SIG-M5 treated with dmso at 0.1 percent for 504 hours (cell line): Measurements from ENCODE around the gene PARP12.

ENCODE experiments used
- DNase-seq: peaks from one replicate; lab custom pipeline; 2025; ENCODE audit not compliant: unreplicated experiment; lab: John Stamatoyannopoulos, UW

Gene PARP12

DNA sequence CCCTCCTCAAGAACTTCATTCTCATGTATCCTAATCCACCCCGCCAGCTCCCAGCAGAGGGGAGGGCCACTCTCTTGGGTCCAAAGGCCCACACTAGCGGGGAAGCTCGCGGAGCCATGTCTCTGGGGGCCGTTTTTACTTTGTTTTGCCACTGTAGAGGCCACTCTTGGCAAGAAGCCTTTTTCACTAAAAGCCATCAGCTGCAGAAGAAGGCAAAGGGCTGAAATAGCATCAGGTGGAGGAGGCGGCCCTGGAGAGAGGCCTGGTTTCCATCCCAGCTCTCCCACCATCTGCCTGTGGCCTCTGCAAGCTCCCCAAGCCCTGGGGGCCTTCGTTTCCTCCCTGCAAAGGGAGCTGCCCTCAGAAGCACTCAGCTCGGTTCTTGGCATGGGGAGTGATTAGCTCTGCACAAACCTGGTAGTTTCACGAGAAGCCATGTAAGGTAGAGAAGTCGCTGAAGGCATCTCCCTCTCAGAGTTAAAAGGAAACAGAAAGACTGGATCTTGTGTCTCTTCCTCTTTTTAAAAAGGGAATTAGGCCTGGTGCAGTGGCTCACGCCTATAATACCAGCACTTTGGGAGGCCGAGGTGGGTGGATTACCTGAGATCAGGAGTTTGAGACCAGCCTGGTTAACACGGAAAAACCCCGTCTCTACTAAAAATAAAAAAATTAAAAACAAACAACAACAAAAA lies 70.3 kb downstream of the PARP12 start:
- DNase-seq = no peak

DNA sequence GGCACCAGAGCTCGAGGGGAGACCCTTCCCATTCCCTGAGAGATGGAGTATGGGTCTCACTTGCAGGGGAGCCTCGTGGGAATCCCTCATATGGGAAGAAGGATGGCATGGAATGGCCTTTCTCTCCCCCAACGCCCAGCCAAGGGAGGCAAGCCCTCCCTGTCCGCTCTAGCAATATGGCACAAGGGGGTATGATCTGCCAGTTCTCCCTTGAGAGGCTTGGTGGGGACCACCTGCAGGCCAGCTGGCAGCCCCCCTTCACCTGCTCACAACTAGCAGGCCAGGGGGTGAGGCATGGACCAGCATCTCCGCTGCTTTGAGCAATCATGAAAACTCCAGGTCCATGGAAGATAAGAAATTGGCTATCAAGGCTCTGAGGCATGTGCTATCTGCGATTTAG lies 70.8 kb downstream of the PARP12 start:
- DNase-seq = no peak

DNA sequence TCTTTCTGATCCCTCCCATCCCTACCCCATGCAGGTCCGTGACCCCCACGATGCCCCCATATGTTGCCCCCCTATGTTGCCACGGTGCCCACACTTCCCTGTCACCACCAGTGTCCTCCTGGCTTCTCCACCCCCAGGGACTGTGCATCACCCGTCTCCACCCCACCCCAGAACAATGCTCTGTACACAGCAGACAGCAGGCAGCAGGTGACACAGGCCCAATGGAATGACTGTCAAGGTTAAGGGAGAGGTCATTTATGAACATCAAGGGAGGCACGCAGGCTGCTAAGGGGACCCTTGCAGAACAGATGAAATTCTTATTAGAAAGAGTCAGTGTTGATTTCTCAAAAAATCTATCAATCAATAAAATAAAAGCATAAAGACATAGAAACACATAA lies 71.5 kb downstream of the PARP12 start:
- no peak for DNase-seq

DNA sequence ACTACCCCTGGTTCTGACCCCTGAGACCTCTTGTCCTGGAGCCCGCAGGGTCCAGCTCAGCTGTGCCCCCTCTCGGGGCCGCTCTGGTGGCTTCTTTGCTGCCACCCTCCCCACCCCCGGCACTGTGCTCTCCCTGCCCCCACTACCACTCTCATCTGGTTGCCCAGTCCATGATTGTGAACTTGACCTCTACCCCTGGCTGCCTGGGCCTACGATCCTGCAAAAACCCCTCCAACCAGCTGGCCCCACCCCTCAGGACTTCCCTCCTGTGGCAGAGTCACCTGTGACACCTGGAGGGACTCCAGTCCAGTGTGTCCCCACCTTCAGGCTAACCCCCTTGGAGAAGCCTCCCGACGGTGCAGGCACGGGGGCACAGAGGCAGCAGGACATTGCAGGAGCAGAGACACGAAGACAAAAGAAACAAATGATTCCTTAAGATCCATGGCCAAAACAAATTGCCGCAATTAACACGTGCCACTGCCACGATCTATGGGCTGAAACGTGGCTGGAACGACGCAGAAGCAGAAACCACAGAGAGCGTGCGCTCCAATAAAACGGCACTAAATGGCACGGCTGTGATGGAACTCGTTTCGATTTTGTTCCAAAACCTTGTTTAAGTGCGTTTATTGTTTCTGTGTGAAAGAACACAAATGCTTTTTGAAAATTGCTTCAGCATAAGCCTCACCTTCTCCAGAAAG lies 72.0 kb downstream of the PARP12 start:
- no peak for DNase-seq

DNA sequence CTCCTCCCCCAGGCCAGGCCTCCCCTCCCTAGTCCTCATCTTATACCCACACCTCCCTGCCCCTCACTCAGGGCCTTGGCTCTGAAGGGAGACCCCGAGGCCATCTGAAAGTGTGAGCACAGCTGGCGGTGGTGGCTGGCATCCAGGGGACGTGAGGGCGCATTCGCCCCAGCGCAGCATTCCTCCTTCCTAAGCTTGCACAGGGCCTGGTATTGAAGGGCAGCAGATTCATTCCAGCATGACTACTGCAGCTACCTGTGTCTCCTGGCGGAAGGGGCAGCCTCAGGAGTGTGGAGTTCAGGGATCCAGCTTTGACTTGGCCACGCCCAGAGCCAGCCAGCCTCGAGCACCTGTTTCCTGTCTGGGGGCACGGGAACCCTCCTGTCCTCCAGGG lies 72.6 kb downstream of the PARP12 start:
- DNase-seq = no peak

DNA sequence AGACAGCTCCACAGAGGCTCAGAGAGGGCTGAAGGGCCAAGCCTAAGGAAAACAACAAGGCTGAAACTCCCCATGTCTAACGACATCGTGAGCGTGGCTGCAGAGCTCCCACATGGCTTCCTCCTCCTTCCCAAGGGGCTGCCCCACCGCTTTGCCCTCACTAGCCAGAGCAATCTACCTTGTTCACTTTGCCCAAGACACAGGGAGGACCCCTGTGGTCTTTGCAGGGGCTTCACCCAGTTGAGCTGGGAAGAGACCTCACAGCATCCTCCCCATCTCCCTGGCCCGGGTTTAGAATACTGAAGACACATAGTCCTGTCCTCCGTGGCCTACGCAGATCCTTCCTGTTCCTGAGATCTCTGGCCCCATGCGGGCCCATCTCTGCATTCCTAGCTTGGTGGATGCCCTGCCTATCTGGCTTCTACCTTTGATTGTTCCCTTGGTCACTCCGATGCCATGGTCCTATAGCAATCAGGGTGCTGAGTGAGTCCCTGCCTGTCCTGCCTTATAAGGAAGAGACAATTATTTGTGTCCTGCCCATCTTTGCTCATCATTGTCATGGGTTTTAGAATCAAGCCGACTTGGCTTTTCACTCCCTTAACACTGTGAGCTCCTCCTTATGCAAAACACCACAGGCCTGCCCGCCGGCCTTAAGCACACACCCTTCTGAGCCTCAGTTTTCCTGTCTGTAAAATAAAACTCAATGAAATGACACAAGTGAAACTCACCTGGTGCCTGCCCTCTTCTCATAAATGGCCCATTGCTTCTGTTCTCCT lies 73.2 kb downstream of the PARP12 start:
- no peak for DNase-seq

DNA sequence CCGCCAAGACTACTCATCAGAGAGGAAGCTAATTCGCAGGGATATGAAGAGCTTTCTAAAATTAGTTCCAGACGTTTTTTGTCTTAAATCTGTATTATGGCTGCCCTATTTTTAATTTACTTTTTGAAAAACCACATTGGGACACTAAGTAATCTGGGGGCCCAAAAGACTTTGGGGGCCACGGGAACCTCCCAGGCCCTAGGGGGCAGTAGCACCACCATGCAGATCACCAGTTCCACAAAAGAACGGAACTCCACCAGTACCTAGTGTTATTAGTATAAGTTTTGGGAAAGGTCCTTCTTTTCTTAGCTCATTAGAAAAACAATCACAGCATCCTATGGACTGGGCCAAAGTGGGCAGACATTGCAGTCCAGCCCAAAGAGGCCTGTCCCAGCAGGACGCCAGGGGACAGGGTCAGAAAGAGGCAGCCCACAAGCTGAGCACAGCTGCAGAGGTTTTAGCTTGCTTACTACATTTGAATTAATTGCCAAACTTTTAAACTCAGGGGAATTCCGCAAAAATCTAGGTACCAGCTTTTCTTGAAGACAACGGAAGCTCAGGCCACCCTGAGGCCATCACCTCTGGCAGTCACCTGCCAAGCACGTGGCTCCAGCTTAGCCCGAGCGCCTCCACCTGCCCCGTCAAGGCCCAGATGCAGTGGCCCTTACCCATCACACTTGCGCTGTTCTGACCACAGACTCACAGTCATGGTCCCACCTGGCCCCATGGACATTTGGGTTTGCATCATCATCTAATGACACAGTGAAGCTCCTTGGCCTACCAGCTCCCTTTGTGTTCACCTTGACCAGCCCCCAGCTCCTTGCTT lies 74.8 kb downstream of the PARP12 start:
- DNase-seq = no peak

DNA sequence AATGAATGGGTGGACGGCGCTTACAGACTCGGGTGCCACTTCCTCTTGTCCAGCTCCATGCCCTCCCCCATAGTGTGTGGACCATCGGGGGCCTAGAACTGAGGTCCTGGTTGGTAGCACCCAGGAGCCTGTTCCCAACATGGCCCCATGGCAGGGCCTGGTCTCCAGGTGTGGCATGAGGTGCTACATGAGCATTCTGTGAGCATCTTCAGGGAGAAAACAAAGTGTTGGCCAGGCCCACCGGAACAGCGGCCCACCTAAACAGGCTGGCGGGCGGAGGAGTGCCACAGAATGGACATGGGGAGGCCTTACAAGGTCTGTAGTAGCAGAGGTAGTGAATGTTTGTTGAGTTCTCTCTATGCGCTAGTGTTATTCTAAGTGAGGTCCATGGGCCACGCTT lies 76.9 kb downstream of the PARP12 start:
- no peak for DNase-seq

DNA sequence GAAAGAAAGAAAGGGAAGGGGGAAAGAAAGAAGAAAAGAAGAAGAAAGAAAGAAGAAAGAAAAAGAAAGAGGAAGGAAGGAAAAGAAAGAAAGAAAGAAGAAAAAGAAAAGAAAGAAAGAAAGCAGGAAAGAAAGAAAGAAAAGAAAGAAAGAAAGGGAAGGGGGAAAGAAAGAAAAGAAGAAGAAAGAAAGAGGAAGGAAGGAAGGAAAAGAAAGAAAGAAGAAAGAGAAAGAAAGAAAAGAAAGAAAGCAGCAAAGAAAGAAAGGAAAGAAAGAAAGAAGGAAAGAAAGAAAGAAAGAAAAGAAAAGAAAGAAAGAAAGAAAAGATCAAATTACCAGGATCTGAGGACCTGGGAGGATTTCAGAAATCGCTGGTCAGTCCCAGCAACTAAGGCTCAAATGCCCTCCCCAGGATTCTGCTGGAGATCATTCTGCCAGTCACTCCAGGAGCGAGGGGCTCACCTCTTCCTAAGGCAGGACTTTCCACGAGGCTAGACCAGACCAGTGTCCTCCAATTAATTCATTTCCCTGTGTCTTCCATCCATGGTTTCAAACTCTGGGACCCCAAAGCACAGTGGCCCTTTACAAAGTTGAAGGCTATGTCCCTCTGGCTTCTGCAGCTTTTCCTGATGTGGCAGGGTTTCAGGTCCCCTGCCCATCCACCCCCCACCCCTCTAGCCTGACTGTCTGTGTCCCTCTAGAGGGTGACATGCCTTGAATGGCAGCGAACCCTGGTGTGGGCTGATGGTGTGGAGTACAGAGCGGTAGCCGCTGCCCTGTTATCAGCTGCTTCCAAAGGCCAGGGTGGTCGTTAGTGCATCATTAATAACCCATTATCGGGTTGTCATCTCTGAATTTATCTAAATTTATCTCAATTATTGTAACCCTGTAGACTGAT lies 77.9 kb downstream of the PARP12 start:
- no peak for DNase-seq

DNA sequence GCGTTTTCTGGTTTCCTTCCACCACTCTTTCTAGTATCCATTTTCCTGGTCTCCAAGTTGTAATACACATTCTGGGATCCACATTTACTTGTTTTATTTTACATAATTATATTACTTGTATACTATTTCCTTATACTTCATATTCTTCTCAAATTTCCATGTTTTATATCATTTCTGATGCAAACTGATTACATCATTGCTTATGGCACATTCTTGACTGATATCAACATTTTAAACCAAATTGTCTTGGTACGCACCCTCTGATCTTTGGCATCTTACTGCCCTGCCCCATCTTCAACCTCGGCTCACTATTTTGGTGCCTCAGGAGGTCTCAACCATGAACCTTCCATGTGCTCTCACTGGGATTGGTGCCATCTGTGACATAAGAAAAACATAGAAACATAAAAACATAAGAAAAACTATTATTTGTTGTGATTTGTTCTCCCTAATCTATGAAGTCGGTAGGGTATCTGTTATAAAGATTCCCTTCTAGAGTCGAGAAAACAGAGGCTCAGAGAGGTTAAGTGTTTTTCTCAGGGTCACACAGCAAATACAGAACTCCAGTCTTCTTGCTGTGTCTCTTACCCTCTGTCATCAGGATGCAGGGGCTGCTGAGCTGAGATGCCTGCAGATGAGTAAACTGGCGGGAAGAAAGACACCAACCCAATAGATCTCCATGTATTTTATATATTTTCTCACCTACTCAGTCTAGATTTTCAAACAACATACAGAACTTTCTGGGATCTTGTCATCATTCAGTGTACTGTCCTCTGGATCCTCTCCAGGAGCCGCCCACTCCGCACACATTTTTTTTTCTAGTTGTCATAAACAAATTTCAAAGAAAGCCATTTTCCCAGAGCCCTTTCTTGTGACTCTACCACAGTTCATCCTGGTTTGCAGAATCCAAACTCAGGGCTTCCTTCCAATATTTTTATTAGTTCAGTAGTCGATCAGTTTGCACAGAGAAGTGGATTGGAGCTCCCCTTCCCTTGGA lies 79.5 kb downstream of the PARP12 start:
- no peak for DNase-seq

DNA sequence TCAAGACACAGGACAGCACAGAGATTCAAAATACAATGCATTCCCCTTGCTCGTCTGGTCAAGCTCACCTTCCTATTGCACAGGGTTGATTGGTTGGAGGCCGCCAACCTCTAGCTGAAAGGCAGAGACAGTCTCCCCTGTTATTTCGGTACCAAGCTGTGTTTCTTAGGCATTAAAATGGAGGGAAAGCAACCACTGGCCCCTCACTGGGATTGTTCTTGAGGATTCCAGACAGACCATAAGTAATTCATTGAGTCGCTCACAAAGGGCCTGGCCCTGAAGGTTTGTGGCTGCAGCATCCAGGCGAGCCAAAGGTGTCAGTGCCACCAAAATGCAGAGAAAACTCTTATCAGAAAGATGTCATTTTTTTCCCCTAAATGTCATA lies 81.2 kb downstream of the PARP12 start:
- no peak for DNase-seq

DNA sequence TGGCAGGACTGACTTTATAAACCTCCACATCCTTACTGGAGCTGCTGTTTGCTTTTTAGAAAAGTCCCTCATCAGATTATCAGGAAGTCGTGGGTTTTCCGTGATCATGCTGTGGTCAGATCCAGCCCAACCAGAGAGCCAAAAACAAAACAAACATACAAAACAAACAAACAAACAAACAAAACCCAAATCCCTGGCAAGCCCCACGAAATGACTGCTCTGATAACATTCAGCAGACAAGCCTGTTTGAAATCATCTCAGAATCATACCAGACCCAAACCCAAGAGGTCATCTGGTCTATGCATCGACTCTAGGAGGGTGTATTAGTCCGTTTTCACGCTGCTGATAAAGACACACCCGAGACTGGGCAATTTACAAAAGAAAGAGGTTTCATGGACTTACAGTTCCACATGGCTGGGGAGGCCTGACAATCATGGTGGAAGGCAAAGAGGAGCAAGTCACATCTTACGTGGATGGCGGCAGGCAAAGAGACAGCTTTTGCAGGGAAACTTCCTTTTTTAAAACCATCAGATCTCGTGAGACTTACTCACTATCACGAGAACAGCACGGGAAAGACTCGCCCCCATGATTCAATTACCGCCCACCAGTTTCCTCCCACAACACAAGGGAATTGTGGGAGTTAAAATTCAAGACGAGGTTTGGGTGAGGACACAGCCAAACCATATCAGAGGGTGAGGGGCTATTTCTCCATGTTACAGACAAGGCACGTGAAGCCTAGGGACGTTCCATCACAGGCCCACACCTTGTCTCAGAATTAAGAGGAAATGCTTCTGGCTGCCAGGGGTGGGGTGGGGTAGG lies 85.7 kb downstream of the PARP12 start:
- DNase-seq = no peak

DNA sequence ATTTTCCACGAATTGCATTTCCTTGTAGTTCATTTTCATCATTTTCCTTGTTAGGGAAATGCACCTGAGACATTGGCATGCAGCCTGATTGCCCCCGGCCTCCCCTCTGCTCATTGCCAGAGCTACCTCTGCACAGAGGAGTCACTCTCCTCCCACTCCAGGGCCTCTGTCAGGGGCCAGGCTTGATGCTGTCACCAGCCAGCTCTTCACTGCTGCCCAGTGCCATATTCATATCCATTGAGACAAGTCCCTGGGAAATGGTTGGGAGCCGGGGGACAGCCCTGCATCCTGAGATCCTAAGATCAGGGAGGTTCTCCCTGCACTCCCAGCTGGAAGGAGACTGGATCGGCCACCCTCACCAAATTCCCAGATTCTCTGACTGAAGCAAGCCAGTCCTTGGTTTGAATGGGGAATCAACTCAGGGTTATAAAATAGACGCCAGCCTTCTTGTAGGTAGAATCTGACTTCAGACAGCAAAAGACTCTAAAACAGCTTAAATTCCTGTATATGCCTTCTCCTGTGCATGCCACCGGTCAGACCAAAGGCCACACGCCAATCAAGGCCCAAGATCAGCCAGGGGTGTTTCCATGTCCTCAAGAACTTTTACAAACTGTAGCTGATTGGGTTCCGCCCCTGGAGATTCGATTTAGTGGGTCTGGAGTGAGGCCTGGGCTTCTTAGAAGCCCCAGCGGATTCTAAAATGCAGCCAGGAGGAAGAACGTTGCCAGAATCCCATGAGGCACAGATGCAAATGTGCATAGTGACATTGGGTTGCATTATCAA lies 86.5 kb downstream of the PARP12 start:
- DNase-seq = no peak

DNA sequence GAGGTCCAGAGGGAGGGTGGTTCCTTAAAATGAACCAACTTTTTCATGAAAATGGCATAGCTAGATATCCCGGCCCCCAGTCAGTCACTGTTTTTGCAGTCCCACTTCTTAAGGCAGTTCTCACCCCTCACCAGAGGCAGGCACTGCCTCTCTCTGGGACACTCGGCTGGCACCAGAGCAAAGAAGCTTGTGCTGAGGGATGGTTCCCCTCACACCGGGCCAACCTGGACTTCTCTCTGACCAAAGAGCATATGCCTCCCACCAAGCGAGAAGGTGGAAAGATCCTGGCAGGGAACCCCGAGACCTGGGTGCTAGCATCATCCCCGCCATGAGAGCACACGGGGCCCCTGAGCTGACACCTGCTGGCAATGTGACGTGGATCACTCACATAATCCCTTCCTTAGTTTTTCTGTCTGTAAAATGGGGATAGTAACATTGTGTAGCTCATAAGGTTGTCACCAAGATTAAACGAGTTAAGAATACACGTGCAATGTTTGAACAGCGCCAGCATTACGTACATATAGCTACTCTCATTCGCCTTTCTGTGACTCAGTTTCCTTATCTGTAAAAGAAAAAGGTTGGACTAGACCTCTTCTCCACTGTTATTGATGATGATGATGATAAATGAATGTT lies 88.5 kb downstream of the PARP12 start:
- no peak for DNase-seq
